Endothelial cell (in vitro differentiated cells): Measurements from ENCODE around the gene TRIM38. TPM values are rescaled to one million over a fixed set of nuclear protein-coding genes. Genes with fewer than 3 reads are reported as not detected.
A peak's percentile ranks its signal among the peaks of the same experiment; 100 is the strongest.

Experiments
- DNase-seq: peaks from one replicate; pipeline ENCODE4 v3.0.0; 2021; ENCODE audit warnings: low spot score
- H3K27ac Mint-ChIP-seq: one replicate; pipeline ENCODE4 v1.8.0; 2021; ENCODE audit warnings: mixed read lengths, inconsistent platforms; ENCODE audit not compliant: unreplicated experiment
- H3K27me3 Mint-ChIP-seq: one replicate; pipeline ENCODE4 v1.8.0; 2021; ENCODE audit warnings: mild to moderate bottlenecking, moderate library complexity, mixed read lengths, inconsistent platforms; ENCODE audit not compliant: unreplicated experiment
- H3K36me3 Mint-ChIP-seq: one replicate; pipeline ENCODE4 v1.8.0; 2021; ENCODE audit warnings: mild to moderate bottlenecking, low read depth, mixed read lengths, inconsistent platforms; ENCODE audit not compliant: unreplicated experiment
- H3K4me1 Mint-ChIP-seq: one replicate; pipeline ENCODE4 v1.8.0; 2021; ENCODE audit warnings: mild to moderate bottlenecking, mixed read lengths, inconsistent platforms; ENCODE audit not compliant: unreplicated experiment
- H3K4me3 Mint-ChIP-seq: one replicate; pipeline ENCODE4 v1.8.0; 2021; ENCODE audit warnings: mild to moderate bottlenecking, mixed read lengths, inconsistent platforms; ENCODE audit not compliant: unreplicated experiment
- H3K9me3 Mint-ChIP-seq: one replicate; pipeline ENCODE4 v1.8.0; 2021; ENCODE audit warnings: mixed read lengths, inconsistent platforms; ENCODE audit not compliant: unreplicated experiment
- CTCF ChIP-seq: fragments of 200-600 bp; sonication (generic); IDR thresholded peaks from one replicate; pipeline ENCODE4 v1.5.0; 2021; ENCODE audit warnings: antibody characterized with exemption; ENCODE audit not compliant: unreplicated experiment
- long read RNA-seq: library from polyadenylated mRNA; unstranded; transcript quantifications from one replicate; pipeline ENCODE4 v2.0.0, GENCODE V29; 2020; ENCODE audit not compliant: unreplicated experiment
- total RNA-seq: library from RNA; stranded (reverse); fragmentation: NEBNext Ultra II Directional; extraction: Animal tissue kit (Norgen Biotek cat#: 25700); gene quantifications from one replicate; pipeline ENCODE4 v1.2.1, GENCODE V29; 2021; ENCODE audit not compliant: unreplicated experiment

The TRIM38 gene, protein sequence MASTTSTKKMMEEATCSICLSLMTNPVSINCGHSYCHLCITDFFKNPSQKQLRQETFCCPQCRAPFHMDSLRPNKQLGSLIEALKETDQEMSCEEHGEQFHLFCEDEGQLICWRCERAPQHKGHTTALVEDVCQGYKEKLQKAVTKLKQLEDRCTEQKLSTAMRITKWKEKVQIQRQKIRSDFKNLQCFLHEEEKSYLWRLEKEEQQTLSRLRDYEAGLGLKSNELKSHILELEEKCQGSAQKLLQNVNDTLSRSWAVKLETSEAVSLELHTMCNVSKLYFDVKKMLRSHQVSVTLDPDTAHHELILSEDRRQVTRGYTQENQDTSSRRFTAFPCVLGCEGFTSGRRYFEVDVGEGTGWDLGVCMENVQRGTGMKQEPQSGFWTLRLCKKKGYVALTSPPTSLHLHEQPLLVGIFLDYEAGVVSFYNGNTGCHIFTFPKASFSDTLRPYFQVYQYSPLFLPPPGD
- total RNA-seq: 3.8 TPM
- long read RNA-seq, full-length matches to known transcripts: 6 of 8 reads
- long read RNA-seq, partial matches to known transcripts: 0 of 8 reads
- long read RNA-seq, other reads (novel, unspliced or antisense): 2 of 8 reads

DNA sequence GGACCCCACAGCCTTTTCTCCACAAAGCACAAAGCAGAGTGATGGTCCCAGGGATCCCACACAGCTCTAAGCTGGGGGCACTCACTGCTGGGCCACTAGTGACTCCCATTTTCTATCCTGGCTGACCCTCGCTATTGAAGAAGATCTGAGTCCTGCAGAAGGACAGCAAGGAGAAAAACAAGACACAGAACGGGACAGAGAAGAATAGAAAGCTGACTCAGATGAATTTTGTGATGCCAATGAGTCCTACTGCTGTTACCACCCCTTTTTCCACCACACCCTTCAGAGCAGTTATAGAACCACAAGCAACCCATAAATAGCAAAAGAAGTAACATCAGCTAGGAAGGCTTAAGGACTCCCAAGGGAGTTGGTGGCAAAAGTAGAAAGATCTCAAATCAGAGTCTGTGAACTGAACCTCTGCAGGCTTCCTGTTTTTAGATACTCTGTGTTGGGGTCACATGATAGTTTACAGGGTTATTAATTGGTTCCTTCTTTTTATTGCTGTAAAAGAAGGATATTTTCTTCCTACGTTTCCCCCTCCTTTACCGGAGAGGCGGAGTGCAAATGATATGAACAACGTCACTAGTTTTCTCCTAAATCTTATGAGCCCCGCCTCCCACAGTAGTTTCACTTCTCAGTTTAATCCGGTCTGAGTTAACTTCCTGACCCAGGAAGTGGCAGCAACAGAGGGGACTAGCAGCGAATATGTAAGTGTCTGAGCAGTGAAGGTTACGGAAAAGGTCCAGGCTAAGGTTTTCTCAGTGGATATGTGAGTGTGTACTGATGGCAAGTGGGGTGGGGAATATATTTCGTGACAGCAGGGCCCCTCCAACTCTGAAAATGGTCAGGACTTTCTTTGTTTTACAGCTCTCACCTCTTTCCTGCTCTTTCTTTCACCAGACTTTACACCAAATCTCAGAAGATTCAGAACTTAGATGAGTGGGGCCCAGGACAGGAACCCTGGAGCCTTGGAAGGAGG lies at the start of gene TRIM38:
Gene TRIM38 (plus strand): TSS at position 654 of the 979 bp plus-strand sequence. CDS start 3,721 bp downstream, outside the sequence.
- H3K27ac Mint-ChIP-seq: peak within 1 kb of the TSS; percentile 99
- H3K27me3 Mint-ChIP-seq: peaks cover 8% of the 10 kb centered on the region
- peak within 1 kb of the TSS; percentile 93 for H3K4me3 Mint-ChIP-seq
- peak; percentile 29 for DNase-seq
- peaks cover 26% of the 10 kb centered on the region for H3K36me3 Mint-ChIP-seq
- no peaks in the 10 kb centered on the region for H3K9me3 Mint-ChIP-seq
- no peak for TF ChIP-seq CTCF
- peaks cover 24% of the 10 kb centered on the region for H3K4me1 Mint-ChIP-seq

DNA sequence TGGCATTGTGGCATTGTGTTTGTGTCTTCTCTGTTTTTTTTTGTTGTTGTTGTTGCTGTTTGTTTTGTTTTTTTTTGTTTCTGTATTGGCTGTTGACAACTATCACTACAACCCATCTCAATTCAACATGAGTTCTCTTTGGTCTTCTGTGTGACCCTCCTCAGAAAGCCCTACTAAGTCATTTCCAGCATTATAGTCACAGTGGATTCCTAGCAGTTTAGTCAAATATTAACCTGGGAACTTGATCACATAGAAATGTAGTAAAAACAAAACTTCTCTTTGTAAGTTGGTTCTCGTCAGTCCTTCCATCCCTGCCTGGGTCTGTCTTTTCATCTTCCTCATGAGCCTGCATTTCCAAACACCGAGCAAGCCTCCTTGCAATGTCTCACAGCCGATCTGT lies 48.9 kb upstream of the TRIM38 start:
- Mint-ChIP-seq H3K36me3 (no peaks in the 10 kb centered on the region), H3K9me3 (no peaks in the 10 kb centered on the region), H3K27ac (no peak overlapping the region), H3K4me3 (no peak overlapping the region), H3K4me1 (no peaks in the 10 kb centered on the region), H3K27me3 (no peaks in the 10 kb centered on the region)
- TF ChIP-seq CTCF: no peak
- no peak for DNase-seq

- Mint-ChIP-seq H3K9me3 (no peaks in the 10 kb centered on the region), H3K27ac (no peak overlapping the region), H3K36me3 (no peaks in the 10 kb centered on the region), H3K4me1 (no peaks in the 10 kb centered on the region), H3K27me3 (no peaks in the 10 kb centered on the region), H3K4me3 (no peak overlapping the region)
- TF ChIP-seq CTCF: no peak
- DNase-seq: no peak
Measured at GRCh38 chr6:25916330-25916729, 46.3 kb upstream of the TRIM38 start.

DNA sequence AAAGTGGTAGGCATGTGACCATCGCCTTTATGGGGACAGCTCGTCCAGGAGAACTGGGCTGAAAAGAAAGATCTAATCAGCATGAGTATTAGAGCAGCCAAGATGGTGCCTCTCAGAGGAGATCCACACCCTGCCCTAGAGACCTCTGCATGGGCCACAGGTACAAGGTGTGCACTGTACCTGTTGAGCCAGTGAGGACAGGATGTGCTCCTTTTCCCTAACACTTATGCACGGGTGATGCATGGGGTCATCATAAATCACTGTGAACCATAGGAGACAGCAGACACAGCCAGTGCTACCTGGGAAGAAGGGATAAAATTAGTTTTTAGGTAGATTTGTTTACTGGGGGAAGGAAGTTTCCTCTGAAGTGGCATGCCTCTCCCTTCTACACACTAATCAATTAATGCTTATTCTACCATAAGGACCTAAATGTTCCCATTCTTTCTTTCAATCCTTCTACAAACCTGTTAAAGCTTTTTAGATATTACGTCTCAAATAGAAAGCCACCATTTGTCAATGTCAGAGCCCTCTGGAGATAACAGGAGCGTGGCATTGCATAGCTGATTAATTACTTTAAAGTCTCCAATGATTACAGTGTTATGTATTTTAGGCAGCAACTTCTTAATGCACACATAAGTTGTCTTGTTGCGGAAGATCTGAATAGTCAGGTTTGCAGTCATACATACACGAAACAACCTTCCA lies 45.7 kb upstream of the TRIM38 start:
- Mint-ChIP-seq H3K9me3 (no peaks in the 10 kb centered on the region), H3K36me3 (no peaks in the 10 kb centered on the region), H3K4me1 (no peaks in the 10 kb centered on the region), H3K27me3 (no peaks in the 10 kb centered on the region), H3K4me3 (no peak overlapping the region), H3K27ac (no peak overlapping the region)
- TF ChIP-seq CTCF: no peak
- no peak for DNase-seq
